Stimulated activated CD4-positive, alpha-beta T cell treated with anti-CD3 and anti-CD28 coated beads, Interleukin-12 subunit alpha, Interleukin-12 subunit beta, amount 100 ng/mL, for 48 hours (primary cell): ENCODE measurements around the gene SH3BP5L.

ENCODE experiments used
- DNase-seq, 3 donors: peaks; one replicate each; pipeline ENCODE4 v3.0.0-alpha.2; 2020; ENCODE audit warnings: low read depth in 2 of 3, low spot score in 1 of 3

The SH3BP5L gene

GRCh38 chr1:248851390-248851789, 25.7 kb upstream of the SH3BP5L start:
- no peak for DNase-seq

GRCh38 chr1:248850536-248851251, 25.0 kb upstream of the SH3BP5L start:
- no peak for DNase-seq

- no peak for DNase-seq
Observed at GRCh38 chr1:248850124-248850523, 24.4 kb upstream of the SH3BP5L start.

GRCh38 chr1:248849637-248850036, 23.9 kb upstream of the SH3BP5L start:
- DNase-seq, result no peak

- no peak for DNase-seq
Observed at GRCh38 chr1:248849152-248849551, 23.4 kb upstream of the SH3BP5L start.

GRCh38 chr1:248848602-248849001, 22.9 kb upstream of the SH3BP5L start:
- DNase-seq, result no peak

- no peak for DNase-seq
Observed at GRCh38 chr1:248847956-248848561, 22.3 kb upstream of the SH3BP5L start.

GRCh38 chr1:248847181-248847955, 21.7 kb upstream of the SH3BP5L start:
- no peak for DNase-seq

GRCh38 chr1:248844526-248844925, 18.8 kb upstream of the SH3BP5L start:
- DNase-seq, result no peak

- DNase-seq, result no peak
Observed at GRCh38 chr1:248843687-248844086, 18.0 kb upstream of the SH3BP5L start.

- no peak for DNase-seq
Observed at GRCh38 chr1:248842781-248843331, 17.1 kb upstream of the SH3BP5L start.

- no peak for DNase-seq
Observed at GRCh38 chr1:248841702-248842395, 16.1 kb upstream of the SH3BP5L start.

- DNase-seq, result no peak
Observed at GRCh38 chr1:248840946-248841345, 15.2 kb upstream of the SH3BP5L start.

- no peak for DNase-seq
Observed at GRCh38 chr1:248839168-248839555, 13.4 kb upstream of the SH3BP5L start.

- DNase-seq, result peak; percentile 72 to 75 (median 72)
Observed at GRCh38 chr1:248838357-248839167, 12.8 kb upstream of the SH3BP5L start.

GRCh38 chr1:248837781-248838356, 12.2 kb upstream of the SH3BP5L start, which contains the start of gene ZNF672:
TSS of gene ZNF672 (plus strand) at chr1:248838224. CDS start at chr1:248847275, 9,051 bp downstream.
- DNase-seq, result peak; percentile 87 to 94 (median 87)

GRCh38 chr1:248837045-248837780, 11.5 kb upstream of the SH3BP5L start:
- no peak for DNase-seq

- DNase-seq, result no peak
Observed at GRCh38 chr1:248834343-248834940, 8.7 kb upstream of the SH3BP5L start.

GRCh38 chr1:248831842-248832241, 6.1 kb upstream of the SH3BP5L start:
- DNase-seq, result no peak
